Endothelial cell (in vitro differentiated cells): ENCODE data around the gene ELOVL1. TPM values are rescaled to one million over a fixed set of nuclear protein-coding genes. Genes with fewer than 3 reads are reported as not detected.
"Not testable (repeated sequence)": the region's sequence is repeated elsewhere in the genome, so short reads cannot be mapped to it uniquely, and the experiment has no call there.

Experiments
- DNase-seq: peaks from one replicate; pipeline ENCODE4 v3.0.0; 2021; ENCODE audit warnings: low spot score
- H3K27ac Mint-ChIP-seq: one replicate; pipeline ENCODE4 v1.8.0; 2021; ENCODE audit warnings: mixed read lengths, inconsistent platforms; ENCODE audit not compliant: unreplicated experiment
- H3K27me3 Mint-ChIP-seq: one replicate; pipeline ENCODE4 v1.8.0; 2021; ENCODE audit warnings: mild to moderate bottlenecking, moderate library complexity, mixed read lengths, inconsistent platforms; ENCODE audit not compliant: unreplicated experiment
- H3K36me3 Mint-ChIP-seq: one replicate; pipeline ENCODE4 v1.8.0; 2021; ENCODE audit warnings: mild to moderate bottlenecking, low read depth, mixed read lengths, inconsistent platforms; ENCODE audit not compliant: unreplicated experiment
- H3K4me1 Mint-ChIP-seq: one replicate; pipeline ENCODE4 v1.8.0; 2021; ENCODE audit warnings: mild to moderate bottlenecking, mixed read lengths, inconsistent platforms; ENCODE audit not compliant: unreplicated experiment
- H3K4me3 Mint-ChIP-seq: one replicate; pipeline ENCODE4 v1.8.0; 2021; ENCODE audit warnings: mild to moderate bottlenecking, mixed read lengths, inconsistent platforms; ENCODE audit not compliant: unreplicated experiment
- H3K9me3 Mint-ChIP-seq: one replicate; pipeline ENCODE4 v1.8.0; 2021; ENCODE audit warnings: mixed read lengths, inconsistent platforms; ENCODE audit not compliant: unreplicated experiment
- CTCF ChIP-seq: fragments of 200-600 bp; sonication (generic); IDR thresholded peaks from one replicate; pipeline ENCODE4 v1.5.0; 2021; ENCODE audit warnings: antibody characterized with exemption; ENCODE audit not compliant: unreplicated experiment
- total RNA-seq: library from RNA; stranded (reverse); fragmentation: NEBNext Ultra II Directional; extraction: Animal tissue kit (Norgen Biotek cat#: 25700); gene quantifications from one replicate; pipeline ENCODE4 v1.2.1, GENCODE V29; 2021; ENCODE audit not compliant: unreplicated experiment

Gene ELOVL1
- total RNA-seq, 1 donor from 2014 or later = 88.7 TPM

- Mint-ChIP-seq H3K4me1 (peaks cover 18% of the 10 kb centered on the region), H3K36me3 (peaks cover 7% of the 10 kb centered on the region), H3K27me3 (peaks cover 9% of the 10 kb centered on the region), H3K9me3 (no peaks in the 10 kb centered on the region), H3K4me3 (no peak overlapping the region), H3K27ac (no peak overlapping the region)
- DNase-seq = no peak
- TF ChIP-seq CTCF = no peak
Observed at GRCh38 chr1:43372172-43372571, 4.4 kb upstream of the ELOVL1 start.

GRCh38 chr1:43370564-43370963 lies 2.8 kb upstream of the ELOVL1 start:
- no peak for TF ChIP-seq CTCF
- peaks cover 10% of the 10 kb centered on the region for H3K36me3 Mint-ChIP-seq
- no peak overlapping the region for H3K27ac Mint-ChIP-seq
- peaks cover 25% of the 10 kb centered on the region for H3K4me1 Mint-ChIP-seq
- DNase-seq = no peak
- no peaks in the 10 kb centered on the region for H3K9me3 Mint-ChIP-seq
- H3K4me3 Mint-ChIP-seq = no peak overlapping the region
- peaks cover 7% of the 10 kb centered on the region for H3K27me3 Mint-ChIP-seq

DNA sequence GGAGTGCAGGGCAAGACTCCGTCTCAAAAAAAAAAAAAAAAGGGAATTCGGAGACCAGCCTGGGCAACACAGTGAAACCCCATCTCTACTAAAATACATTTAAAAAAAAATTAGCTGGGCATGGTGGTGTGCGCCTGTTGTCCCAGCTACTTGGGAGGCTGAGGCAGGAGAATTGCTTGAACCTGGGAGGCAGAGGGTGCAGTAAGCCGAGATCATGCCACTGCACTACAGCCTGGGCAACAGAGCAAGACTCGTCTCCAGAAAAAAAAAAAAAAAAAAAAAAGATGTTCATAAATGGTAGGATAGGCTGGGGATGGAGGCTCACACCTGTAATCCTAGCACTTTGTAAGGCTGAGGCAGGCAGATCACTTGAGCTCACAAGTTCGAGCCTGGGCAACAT lies 2.0 kb upstream of the ELOVL1 start:
- H3K4me1 Mint-ChIP-seq = peaks cover 30% of the 10 kb centered on the region
- H3K9me3 Mint-ChIP-seq, DNase-seq, H3K27ac Mint-ChIP-seq, H3K27me3 Mint-ChIP-seq, H3K4me3 Mint-ChIP-seq: not testable (repeated sequence)
- H3K36me3 Mint-ChIP-seq = peaks cover 11% of the 10 kb centered on the region

- Mint-ChIP-seq H3K27ac (peak overlapping the region; percentile 92), H3K9me3 (no peaks in the 10 kb centered on the region)
Observed at GRCh38 chr1:43368646-43369020, 822 bp upstream of the ELOVL1 start.

DNA sequence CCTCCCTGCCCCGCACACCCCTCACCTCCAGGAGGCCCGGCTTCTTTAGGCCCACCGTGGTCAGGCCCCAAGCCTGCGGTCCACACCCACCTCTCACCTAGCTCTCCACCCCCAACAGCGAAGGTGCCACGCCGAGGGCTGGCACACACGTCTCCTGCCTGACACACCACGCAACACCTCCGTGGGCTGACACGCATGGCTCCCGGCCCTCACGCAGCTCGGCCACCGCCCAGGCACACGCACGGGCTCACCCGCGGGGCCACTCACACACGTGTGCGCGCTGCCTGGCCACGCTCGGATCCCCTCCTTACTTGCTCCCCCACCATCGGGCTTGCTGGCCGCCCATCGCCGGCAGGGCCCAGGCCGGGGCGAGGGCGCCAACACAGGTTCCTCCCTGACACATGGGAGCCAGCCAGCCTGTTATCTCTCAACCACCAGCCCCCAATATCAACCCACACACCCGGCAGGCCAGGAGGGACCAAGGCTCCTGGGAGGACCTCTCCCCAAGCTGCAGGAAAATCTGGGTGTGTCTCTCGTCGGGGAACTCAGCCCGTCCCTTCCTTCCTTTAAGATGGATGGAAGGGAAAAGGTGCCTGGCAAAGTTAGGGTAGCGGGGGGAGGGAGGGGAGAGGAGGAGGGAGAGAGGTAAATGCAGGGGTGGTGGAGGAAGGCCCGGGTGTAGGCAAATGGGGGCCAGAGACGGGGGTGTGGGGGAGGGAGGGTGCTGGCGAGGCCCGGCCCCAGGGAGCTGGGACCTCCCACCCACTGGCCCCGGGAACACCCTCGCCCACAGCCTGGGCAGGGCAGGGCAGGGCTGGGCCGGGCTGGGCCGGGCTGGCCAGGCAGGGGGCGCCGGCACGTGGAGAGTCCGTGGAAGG lies 546 bp downstream of the ELOVL1 start:
- H3K27me3 Mint-ChIP-seq = peaks cover 7% of the 10 kb centered on the region
- TF ChIP-seq CTCF = no peak
- peak; percentile 26 for DNase-seq
- no peak overlapping the region for H3K27ac Mint-ChIP-seq
- peaks cover 34% of the 10 kb centered on the region for H3K4me1 Mint-ChIP-seq
- peak overlapping the region; percentile 91 for H3K4me3 Mint-ChIP-seq
- no peaks in the 10 kb centered on the region for H3K9me3 Mint-ChIP-seq
- H3K36me3 Mint-ChIP-seq = peaks cover 26% of the 10 kb centered on the region

More at GRCh38 chr1:43368646-43369020, 822 bp upstream of the ELOVL1 start:
- Mint-ChIP-seq H3K36me3 (peaks cover 20% of the 10 kb centered on the region), H3K4me1 (peaks cover 34% of the 10 kb centered on the region), H3K27me3 (peaks cover 7% of the 10 kb centered on the region), H3K4me3 (peak overlapping the region; percentile 95)
- no peak for DNase-seq
- no peak for TF ChIP-seq CTCF
